HL-60/S4 (cell line): Measurements from ENCODE around the gene AACS.
"Not testable (repeated sequence)": the region's sequence is repeated elsewhere in the genome, so short reads cannot be mapped to it uniquely, and the experiment has no call there.

Experiments used
- in situ Hi-C: fragments of 300-500 bp; cut with MboI; formaldehyde crosslinking; loops from 2 replicates; pipeline ENCODE4 v1.14.3; 2022; ENCODE audit warnings: low sequenced_read_pairs

The AACS gene

GRCh38 chr12:125121106-125121505, 55.9 kb downstream of the AACS start:
- in situ Hi-C loops, result no loop called here

DNA sequence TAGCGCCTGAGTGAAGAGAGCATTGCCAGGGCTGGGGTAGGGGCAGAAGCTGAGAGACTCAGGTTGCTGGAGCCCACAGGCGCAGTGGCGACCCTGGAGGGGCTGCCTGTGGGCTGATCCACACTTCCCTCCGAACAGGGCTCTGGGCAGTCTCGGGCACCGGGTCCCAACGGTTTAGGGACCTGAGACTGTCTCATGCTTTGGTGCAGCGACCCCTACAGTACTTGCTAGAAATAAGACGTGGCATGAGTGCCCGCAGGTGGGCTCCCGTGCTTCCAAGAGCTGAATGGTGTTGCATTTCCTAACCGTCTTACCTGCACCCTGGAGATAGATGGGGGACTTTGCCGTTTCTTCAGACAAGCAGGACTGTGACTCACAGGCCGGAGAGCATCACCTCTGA, 57.4 kb downstream of the AACS start:
- in situ Hi-C loops, result no loop called here

DNA sequence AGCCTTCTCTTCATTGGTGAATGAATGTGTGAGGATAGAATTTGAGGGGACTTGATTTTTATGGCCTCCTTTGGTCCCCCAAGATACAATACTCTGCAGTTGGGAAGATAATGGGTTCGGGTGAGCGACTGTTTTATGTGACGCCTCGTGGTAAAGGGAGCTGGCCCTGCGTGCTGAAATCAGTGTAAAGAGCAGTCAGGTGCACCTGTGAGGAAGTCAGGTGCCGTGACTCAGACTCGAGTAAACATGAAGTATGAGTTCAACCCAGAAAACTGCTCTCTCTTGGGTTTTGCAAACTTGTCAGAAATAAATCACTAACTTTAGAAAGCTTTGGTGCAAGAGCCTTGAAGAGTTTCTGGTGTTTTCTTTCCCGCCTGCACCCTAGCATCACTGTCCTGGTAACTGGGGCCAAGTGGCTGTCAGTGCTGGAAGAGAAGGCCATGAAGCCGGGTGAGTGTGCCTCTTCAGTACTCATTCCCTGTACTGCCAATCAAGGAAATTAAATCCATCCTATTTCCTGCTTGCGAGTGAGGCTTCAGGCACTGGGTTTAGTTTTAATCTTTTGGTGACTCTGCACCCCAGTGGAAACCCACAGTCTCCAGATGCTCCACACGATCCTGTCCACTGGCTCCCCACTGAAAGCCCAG, 59.2 kb downstream of the AACS start:
- in situ Hi-C loops, result no loop called here

DNA sequence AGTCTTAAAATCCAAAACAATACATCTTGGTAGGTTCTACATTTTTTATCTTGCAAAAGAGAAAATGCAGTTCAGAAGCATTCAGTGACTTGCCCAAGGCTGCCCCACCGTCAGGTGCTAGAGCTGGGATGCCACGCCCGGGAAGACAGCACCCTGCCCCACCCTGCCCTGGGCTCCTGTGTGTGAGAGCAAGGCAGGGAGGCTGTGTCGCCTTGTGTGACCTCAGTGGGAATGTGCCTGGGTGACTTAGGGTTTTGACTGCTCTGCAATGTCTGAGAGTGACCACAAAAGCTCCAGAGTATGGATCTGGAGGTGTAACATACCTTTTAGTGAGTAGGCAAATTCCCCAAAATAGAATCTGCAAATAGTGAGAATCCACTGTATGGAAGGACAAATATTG, 60.0 kb downstream of the AACS start:
- in situ Hi-C loops, result no loop called here

GRCh38 chr12:125128439-125129178, 63.4 kb downstream of the AACS start:
- in situ Hi-C loops, result no loop called here

GRCh38 chr12:125129179-125129571, 63.9 kb downstream of the AACS start:
- in situ Hi-C loops, result no loop called here

GRCh38 chr12:125129591-125130255, 64.5 kb downstream of the AACS start:
- in situ Hi-C loops, result no loop called here

DNA sequence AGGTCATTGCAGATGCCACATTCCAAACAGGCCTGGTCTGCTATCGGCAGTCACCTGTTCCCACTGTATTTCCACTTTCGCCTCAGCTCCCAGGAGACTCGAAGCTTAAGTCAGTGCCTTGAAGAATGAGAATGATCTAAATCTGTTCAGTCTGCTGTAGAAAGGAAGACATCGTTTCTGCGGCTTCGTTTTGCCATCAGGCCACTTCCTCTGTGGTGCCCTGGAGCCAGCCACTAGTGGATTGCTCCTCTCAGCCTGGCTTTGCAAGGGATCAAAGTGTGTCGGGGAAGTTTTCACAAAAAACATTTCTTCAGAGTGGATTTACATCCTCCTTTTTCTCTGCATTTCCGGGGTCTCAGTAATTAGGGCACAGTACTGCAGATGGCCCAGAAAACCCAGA, 66.7 kb downstream of the AACS start:
- in situ Hi-C loops, result no loop called here

- in situ Hi-C loops, result no loop called here
Observed at GRCh38 chr12:125132698-125133400, 67.6 kb downstream of the AACS start.

- in situ Hi-C loops, result no loop called here
Observed at GRCh38 chr12:125133616-125134015, 68.4 kb downstream of the AACS start.

DNA sequence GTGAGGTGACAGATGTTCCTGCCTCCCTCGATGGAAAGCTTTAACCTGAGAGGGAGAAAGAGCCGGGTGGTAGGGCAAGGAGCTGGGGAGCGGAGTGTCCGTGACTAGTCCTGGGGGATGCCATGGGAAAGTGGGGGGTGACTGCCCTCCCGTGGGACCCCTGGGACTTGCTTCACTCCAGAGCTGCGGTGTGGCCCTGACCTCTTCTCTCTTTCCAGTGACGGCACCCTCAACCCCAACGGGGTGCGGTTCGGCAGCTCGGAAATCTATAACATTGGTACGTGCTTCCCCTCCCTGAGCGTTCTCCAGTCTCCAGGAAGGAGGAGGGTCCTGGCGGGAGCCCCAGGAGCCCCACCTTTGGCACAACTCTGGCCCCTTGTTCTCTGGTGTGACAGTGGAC, 69.3 kb downstream of the AACS start:
- in situ Hi-C loops, result no loop called here

DNA sequence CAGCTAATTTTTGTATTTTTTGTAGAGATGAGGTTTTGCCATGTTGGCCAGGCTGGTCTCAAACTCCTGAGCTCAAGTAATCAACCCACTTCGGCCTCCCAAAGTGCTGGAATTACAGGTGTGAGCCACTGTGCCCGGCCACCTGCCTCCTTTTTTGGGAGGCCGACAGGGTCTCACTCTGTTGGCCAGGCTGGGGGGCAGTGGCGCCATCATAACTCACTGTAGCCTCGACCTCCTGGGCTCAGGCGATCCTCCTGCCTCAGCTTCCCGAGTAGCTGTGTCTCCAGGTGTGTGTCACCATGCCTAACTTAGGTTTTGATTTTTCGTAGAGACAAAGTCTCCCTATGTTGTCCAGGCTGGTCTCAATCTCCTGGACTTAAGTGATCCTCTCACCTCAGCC, 70.7 kb downstream of the AACS start:
- in situ Hi-C loops, result no loop called here

DNA sequence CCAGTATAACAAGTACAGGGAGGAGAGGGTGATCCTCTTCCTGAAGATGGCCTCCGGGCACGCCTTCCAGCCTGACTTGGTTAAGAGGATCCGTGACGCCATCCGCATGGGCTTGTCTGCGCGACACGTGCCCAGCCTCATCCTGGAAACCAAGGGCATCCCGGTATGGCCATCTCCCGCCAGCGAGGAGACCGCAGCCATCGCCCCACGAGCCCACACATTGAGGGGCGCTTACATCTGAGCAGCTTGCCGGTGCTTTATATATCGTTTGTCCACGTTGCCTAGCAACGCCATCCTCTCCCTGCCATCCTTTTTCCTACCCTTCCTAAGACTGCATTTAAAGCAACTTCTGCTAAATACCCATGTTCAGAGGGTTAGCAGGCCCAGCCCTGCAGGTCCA, 71.5 kb downstream of the AACS start:
- in situ Hi-C loops, result no loop called here

- in situ Hi-C loops, result no loop called here
Observed at GRCh38 chr12:125137766-125138344, 72.6 kb downstream of the AACS start.

GRCh38 chr12:125140279-125141209, 75.3 kb downstream of the AACS start:
- in situ Hi-C loops, result no loop called here

DNA sequence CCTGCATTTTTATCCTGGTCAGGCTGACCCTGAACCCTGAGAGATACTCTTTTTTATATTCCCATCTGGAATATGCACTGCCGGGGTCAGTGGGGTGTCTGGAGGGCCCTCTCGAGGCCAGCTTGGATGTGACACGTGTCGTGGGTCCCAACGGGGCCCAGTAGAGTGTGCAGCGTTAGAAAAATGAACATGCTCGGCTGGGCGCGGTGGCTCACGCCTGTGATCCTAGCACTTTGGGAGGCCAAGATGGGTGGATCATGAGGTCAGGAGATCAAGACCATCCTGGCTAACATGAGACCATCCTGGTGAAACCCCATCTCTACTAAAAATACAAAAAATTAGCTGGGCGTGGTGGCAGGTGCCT, 76.0 kb downstream of the AACS start:
- in situ Hi-C loops, result not testable (repeated sequence)

DNA sequence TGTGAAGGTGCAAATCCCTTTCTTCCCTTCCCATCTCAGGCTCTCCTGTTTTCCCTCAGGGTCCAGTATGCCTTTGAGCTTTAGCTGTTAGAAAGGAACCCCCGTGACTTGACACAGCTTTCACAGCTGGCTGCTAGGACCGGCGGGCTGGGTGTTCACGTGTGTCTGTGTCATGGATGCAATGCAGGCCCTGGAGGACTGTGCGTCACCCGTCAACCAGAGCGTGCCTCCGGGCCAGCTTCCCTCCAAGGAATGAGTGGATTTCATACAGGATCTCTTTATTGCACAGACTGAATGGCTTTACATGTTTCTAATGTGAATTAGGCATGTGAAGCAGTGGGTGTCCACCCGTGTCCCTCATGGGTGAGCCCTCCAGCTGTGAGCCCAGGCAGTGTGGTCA, 77.4 kb downstream of the AACS start:
- in situ Hi-C loops, result no loop called here

DNA sequence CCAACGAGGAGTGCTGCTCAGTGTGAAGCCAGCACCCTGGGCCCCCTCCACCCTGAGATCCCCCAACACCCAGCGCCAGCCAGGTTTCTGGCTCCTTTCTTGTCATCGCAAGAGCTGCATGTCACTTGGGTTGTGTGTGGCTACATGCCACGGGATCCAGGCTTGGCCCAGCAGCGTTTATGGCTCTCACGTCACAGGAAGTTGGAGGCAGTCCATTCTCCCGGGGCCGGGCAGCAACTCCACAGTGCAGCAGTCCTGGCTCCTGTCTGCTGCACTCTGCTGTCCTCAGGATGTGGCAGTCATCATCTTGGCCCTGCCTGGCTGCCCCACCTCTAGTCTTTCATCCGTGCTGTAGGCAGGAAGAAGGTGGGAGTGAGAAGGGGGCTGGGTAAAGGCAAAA, 78.3 kb downstream of the AACS start:
- in situ Hi-C loops, result no loop called here

GRCh38 chr12:125145196-125145595, 80.0 kb downstream of the AACS start:
- in situ Hi-C loops, result no loop called here

DNA sequence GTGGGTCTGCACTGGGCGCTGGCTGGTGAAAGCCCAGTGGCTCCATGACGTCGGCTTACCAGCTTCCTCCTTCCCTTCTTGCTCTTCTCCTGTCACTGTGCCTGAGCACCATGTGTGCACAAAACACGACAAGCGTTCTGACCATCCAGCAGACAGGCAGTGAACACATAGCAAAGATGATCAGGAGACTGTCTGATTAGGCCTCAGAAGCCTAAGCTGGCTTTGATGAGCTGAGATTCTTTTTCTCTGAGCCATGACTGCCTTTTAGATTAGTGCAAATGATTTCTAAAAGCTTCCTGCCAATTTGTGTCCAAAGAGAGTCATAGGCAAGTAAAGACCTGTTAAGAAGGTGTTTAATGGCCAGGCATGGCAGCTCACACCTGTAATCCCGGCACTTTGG, 83.1 kb downstream of the AACS start:
- in situ Hi-C loops, result no loop called here
